ENCODE measurements around the gene SPOUT1.

SPOUT1 gene

DNA sequence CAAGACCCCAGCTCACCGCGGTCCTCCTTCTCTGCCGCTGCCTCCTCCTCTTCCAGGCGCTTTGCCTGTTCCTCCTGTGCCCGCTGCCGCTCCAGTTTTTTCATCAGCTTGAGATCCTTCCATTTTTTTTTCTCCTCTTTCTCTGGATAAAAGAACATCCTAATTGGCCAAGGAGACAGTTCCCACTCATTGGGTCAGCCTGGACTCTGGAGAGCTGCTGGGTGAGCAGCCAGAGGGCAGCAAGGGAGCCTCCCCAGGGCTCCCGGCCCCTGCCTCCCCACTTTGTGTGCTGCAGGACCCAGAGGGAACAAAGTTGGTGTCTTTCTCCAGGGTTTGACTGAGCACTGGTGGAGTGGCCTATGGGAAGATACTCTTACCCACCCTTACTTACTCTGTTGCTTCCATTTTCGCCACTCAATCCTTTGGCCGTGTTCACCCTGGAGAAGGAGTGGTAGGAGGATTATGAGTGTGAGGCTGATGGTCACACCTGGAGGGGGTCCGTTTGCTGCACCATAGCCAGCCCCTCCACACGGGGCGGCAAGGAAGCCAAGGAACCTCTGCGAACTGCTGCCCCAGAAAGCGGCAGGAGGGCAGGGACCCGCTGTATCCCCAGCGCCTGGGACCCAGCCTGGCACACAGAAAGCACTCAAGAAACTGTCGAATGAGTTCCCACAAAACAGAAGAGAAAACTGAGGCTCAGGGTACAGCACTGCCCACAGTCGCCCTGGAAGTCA is 708 bp downstream of the SPOUT1 start:
- no peak for DNase-seq (ENCODE audit: low read depth)
- TF ChIP-seq, protein P1, sequence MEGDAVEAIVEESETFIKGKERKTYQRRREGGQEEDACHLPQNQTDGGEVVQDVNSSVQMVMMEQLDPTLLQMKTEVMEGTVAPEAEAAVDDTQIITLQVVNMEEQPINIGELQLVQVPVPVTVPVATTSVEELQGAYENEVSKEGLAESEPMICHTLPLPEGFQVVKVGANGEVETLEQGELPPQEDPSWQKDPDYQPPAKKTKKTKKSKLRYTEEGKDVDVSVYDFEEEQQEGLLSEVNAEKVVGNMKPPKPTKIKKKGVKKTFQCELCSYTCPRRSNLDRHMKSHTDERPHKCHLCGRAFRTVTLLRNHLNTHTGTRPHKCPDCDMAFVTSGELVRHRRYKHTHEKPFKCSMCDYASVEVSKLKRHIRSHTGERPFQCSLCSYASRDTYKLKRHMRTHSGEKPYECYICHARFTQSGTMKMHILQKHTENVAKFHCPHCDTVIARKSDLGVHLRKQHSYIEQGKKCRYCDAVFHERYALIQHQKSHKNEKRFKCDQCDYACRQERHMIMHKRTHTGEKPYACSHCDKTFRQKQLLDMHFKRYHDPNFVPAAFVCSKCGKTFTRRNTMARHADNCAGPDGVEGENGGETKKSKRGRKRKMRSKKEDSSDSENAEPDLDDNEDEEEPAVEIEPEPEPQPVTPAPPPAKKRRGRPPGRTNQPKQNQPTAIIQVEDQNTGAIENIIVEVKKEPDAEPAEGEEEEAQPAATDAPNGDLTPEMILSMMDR (IDR thresholded peaks at IDR 0.05; ENCODE audit: insufficient read depth, low read depth, low read length, missing control alignments) = no peak

DNA sequence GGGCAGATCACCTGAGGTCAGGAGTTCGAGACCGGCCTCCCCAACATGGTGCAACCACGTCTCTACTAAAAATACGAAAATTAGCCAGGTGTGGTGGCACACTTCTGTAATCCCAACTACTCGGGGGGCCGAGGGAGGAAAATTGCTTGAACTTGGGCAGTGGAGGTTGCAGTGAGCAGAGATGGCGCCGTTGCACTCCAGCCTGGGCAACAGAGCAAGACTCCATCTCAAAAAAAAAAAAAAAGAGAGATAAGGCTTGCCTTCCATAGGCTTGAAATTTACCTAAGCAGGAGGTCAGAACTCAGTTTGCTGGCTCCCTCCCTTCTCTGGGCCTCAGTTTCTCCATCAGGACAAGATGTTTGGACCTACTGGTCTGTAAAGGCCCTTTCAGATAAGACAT is 1.3 kb downstream of the SPOUT1 start:
- DNase-seq (ENCODE audit: low read depth) = no peak
- TF ChIP-seq, protein P1 (IDR thresholded peaks at IDR 0.05; ENCODE audit: insufficient read depth, low read depth, low read length, missing control alignments) = no peak
- H3K4me3 ChIP-seq (ENCODE audit: low read length) = no peak overlapping the region

More for the DNA sequence above, 708 bp downstream of the SPOUT1 start:
- H3K4me3 ChIP-seq (ENCODE audit: low read length) = peak overlapping the region; percentile 81

DNA sequence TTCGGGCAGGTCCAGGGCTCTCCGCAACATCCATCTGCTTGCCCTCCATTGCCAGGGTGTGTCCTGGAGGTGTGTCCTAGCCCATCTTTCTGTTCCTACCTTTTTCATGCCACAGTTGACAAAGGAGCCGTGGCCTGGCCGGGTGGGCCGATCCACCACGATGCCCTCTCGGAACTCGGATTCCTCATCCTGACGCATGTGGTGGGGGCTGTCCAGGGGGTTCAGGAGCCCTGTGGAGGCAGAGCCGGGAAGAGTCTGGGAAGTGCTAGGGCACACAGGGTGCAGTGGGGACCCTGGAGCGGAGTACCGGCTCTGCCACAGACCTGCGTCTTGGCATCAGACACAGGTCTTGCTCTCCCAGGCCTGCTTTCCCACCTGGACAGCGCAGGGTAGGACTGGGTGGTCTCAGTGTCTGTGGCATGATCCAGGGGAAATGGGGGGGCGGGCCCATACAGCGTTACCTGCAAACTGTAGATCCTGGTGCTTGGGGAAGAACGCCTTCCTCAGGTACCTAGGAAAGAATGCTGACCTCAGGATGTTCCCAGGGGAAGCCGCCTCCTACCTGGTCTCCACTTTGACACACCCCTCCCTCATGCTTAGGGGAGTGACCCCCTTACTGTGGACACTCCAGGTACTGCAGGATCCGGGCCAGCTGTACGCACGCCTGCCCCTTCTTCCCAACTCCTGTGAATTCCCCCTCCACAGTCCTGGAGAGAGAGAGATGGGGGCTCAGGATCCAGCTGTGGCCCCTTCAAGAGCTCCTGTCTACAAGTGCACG is 3.5 kb downstream of the SPOUT1 start:
- no peak for DNase-seq (ENCODE audit: low read depth)
- H3K4me3 ChIP-seq (ENCODE audit: low read length) = no peak overlapping the region

DNA sequence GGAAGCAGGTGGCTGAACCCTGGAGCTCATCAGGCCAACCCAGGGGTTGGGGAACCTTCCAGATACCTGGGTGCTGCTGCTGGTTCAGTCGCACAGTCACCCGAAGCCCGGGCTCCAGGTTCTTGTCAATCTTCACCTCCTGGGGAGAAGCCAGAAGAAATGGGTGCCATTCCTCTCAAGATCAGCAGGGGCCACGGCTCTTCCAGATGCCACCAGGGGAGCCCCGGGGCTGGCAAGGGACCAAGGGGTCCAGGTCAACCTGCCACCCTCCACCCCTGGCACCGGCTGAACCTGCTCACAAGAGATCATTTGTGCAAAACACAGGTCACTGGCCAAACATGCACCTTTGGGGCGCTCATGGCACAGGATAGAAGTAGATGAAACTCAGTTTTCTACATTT is 4.7 kb downstream of the SPOUT1 start:
- TF ChIP-seq, protein P1 (IDR thresholded peaks at IDR 0.05; ENCODE audit: insufficient read depth, low read depth, low read length, missing control alignments) = no peak
- no peak for DNase-seq (ENCODE audit: low read depth)
- H3K4me3 ChIP-seq (ENCODE audit: low read length) = no peak overlapping the region

More for the DNA sequence above, 3.5 kb downstream of the SPOUT1 start:
- TF ChIP-seq, protein P1 (IDR thresholded peaks at IDR 0.05; ENCODE audit: insufficient read depth, low read depth, low read length, missing control alignments) = no peak

DNA sequence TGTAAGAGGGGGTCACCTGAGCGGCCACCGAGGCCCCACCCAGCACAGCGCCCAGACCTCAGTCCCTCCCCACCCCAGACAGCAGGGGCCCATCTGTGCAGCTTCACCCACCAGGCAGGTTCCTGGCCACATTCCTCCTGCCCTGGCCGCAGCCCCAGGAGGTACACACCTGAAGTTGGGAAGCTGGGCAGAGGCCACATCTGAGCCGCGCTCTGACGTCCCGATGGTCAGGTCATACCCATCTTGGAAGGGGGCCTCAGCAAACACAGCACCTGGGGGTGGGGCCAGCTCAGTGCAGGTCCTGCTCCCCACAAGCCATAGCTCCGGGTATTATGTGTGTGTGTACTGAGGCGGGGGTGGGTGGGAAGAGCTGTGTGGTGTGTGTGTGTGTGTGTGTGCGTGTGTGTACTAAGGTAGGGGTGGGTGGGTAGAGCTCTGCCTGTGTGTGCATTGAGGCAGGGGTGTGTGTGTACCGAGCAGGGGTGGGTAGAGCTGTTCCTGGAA is 5.6 kb downstream of the SPOUT1 start:
- H3K4me3 ChIP-seq (ENCODE audit: low read length) = no peak overlapping the region
- TF ChIP-seq, protein P1 (IDR thresholded peaks at IDR 0.05; ENCODE audit: insufficient read depth, low read depth, low read length, missing control alignments) = no peak
- DNase-seq (ENCODE audit: low read depth) = no peak

DNA sequence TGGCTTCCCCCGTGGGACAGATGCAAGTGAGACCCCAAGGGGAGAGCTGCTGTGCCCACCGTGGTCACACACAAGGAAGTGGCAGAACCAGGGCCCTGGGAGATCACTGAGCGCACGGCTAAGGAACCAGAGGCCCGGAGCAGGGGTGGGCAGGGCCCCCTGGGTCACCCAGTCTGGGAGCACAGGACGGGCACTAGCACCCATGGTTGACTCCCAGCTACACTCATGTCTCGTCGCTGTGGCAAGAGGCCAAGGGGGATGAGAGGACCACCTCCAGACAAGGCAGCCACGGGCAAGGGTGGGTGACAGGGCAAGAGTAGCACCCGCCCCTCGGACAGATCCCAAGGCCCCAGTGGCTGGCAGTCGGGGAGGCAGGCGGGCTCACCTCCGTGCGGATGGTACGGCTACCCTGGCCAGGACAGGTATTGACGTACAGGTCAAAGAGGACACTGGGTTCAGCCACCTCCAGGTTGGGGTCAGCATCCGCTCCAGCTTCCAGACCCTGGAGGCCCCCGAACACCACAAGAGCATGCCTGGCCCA is 6.2 kb downstream of the SPOUT1 start:
- no peak overlapping the region for H3K4me3 ChIP-seq (ENCODE audit: low read length)
- DNase-seq (ENCODE audit: low read depth) = no peak
- TF ChIP-seq, protein P1 (IDR thresholded peaks at IDR 0.05; ENCODE audit: insufficient read depth, low read depth, low read length, missing control alignments) = no peak

Data from epithelial cell of esophagus (primary cell).